Mesenchymal stem cell (in vitro differentiated cells and primary cell): ENCODE data around the gene KLHL13.
"Not testable (repeated sequence)": the region's sequence is repeated elsewhere in the genome, so short reads cannot be mapped to it uniquely, and the experiment has no call there.

Experiments used
- DNase-seq: peaks from one replicate; pipeline ENCODE4 v3.0.0-alpha.2; 2013
- H2AFZ ChIP-seq: one replicate; pipeline ENCODE4 v1.6.1; 2013; ENCODE audit warnings: low read depth, mild to moderate bottlenecking, control low read depth, inconsistent platforms, low read length, moderate library complexity
- H2AK5ac ChIP-seq: 2 replicates; pipeline ENCODE4 v1.6.1; 2013; ENCODE audit warnings: low read length, moderate library complexity, mild to moderate bottlenecking, inconsistent platforms; ENCODE audit not compliant: severe bottlenecking
- H2BK120ac ChIP-seq: one replicate; pipeline ENCODE4 v1.6.1; 2013; ENCODE audit warnings: low read depth, mild to moderate bottlenecking, inconsistent platforms, low read length, moderate library complexity
- H2BK12ac ChIP-seq, 2 experiments: one replicate each; pipeline ENCODE4 v1.6.1; 2013; ENCODE audit warnings: inconsistent platforms in 2 of 2, low read length in 2 of 2, mild to moderate bottlenecking in 2 of 2, moderate library complexity in 2 of 2, control low read depth in 1 of 2
- H2BK15ac ChIP-seq: one replicate; pipeline ENCODE4 v1.6.1; 2013; ENCODE audit warnings: mild to moderate bottlenecking, low read depth, inconsistent platforms; ENCODE audit not compliant: poor library complexity, severe bottlenecking
- H2BK5ac ChIP-seq: 2 replicates; pipeline ENCODE4 v1.6.1; 2013; ENCODE audit warnings: low read depth, mild to moderate bottlenecking, low read length, control low read depth, inconsistent platforms; ENCODE audit not compliant: poor library complexity, severe bottlenecking
- H3K14ac ChIP-seq, 2 experiments: one replicate each; pipeline ENCODE4 v1.6.1; 2013; ENCODE audit warnings: inconsistent platforms in 2 of 2, low read length in 2 of 2, control low read depth in 1 of 2, mild to moderate bottlenecking in 1 of 2, moderate library complexity in 1 of 2
- H3K18ac ChIP-seq, 2 experiments: one replicate each; pipeline ENCODE4 v1.6.1; 2013; ENCODE audit warnings: inconsistent platforms in 2 of 2, low read length in 2 of 2, control low read depth in 1 of 2, low read depth in 1 of 2, mild to moderate bottlenecking in 1 of 2
- H3K23ac ChIP-seq, 2 experiments: one replicate each; pipeline ENCODE4 v1.6.1; 2013; ENCODE audit warnings: inconsistent platforms in 2 of 2, low read length in 2 of 2, mild to moderate bottlenecking in 2 of 2, moderate library complexity in 2 of 2, control low read depth in 1 of 2
- H3K27ac ChIP-seq: 2 replicates; pipeline ENCODE4 v1.5.1; 2013; ENCODE audit warnings: mild to moderate bottlenecking, moderate library complexity, low read length, control low read depth, inconsistent platforms; ENCODE audit not compliant: poor library complexity, severe bottlenecking
- H3K27me3 ChIP-seq, 2 experiments: 2 replicates each; pipeline versions ENCODE4 v1.6.1 to v1.7.0; 2013; ENCODE audit warnings: low read length in 2 of 2, mild to moderate bottlenecking in 2 of 2, moderate library complexity in 2 of 2, control low read depth in 1 of 2, inconsistent platforms in 1 of 2; ENCODE audit not compliant: control insufficient read depth in 1 of 2, insufficient read depth in 1 of 2
- H3K36me3 ChIP-seq, 2 experiments: 2 replicates each; pipeline versions ENCODE4 v1.6.1 to v1.7.0; 2013; ENCODE audit warnings: low read length in 2 of 2, control low read depth in 1 of 2, inconsistent platforms in 1 of 2, low read depth in 1 of 2, mild to moderate bottlenecking in 1 of 2; ENCODE audit not compliant: insufficient read depth in 2 of 2, control insufficient read depth in 1 of 2
- H3K4ac ChIP-seq, 2 experiments: one replicate each; pipeline ENCODE4 v1.6.1; 2013; ENCODE audit warnings: inconsistent platforms in 2 of 2, low read length in 2 of 2, mild to moderate bottlenecking in 2 of 2, moderate library complexity in 2 of 2, control low read depth in 1 of 2, low read depth in 1 of 2
- H3K4me1 ChIP-seq: 2 replicates; pipeline ENCODE4 v1.6.1; 2013; ENCODE audit warnings: low read depth, low read length, control low read depth; ENCODE audit not compliant: control insufficient read depth, insufficient read depth
- H3K4me2 ChIP-seq: 2 replicates; pipeline ENCODE4 v1.6.1; 2013; ENCODE audit warnings: low read length, mild to moderate bottlenecking, inconsistent platforms; ENCODE audit not compliant: poor library complexity, severe bottlenecking
- H3K4me3 ChIP-seq, 2 experiments: 2 replicates each; pipeline versions ENCODE4 v1.5.1 to v1.7.0; 2013; ENCODE audit warnings: low read length in 2 of 2, mild to moderate bottlenecking in 2 of 2, control low read depth in 1 of 2, low read depth in 1 of 2; ENCODE audit not compliant: insufficient read depth in 1 of 2
- H3K79me1 ChIP-seq: replicated peaks from 2 replicates; pipeline ENCODE4 v1.6.1; 2013; ENCODE audit warnings: mild to moderate bottlenecking, control low read depth, low read length, inconsistent platforms; ENCODE audit not compliant: poor library complexity, severe bottlenecking
- H3K9ac ChIP-seq: 2 replicates; pipeline ENCODE4 v1.7.0; 2013; ENCODE audit warnings: mild to moderate bottlenecking, low read length, moderate library complexity
- H3K9me3 ChIP-seq: 2 replicates; pipeline ENCODE4 v1.7.0; 2013; ENCODE audit warnings: mild to moderate bottlenecking, low read length; ENCODE audit not compliant: control insufficient read depth
- H4K8ac ChIP-seq: one replicate; pipeline ENCODE4 v1.6.1; 2013; ENCODE audit warnings: inconsistent platforms, mild to moderate bottlenecking, low read length, moderate library complexity
- H4K91ac ChIP-seq: one replicate; pipeline ENCODE4 v1.6.1; 2013; ENCODE audit warnings: mild to moderate bottlenecking, low read length, inconsistent platforms
- WGBS: methylation state at CpG from one replicate; pipeline ENCODE4 v1.1.7; 2013; ENCODE audit warnings: mixed read lengths; 5-methylcytosine and 5-hydroxymethylcytosine counted together

Gene KLHL13

DNA sequence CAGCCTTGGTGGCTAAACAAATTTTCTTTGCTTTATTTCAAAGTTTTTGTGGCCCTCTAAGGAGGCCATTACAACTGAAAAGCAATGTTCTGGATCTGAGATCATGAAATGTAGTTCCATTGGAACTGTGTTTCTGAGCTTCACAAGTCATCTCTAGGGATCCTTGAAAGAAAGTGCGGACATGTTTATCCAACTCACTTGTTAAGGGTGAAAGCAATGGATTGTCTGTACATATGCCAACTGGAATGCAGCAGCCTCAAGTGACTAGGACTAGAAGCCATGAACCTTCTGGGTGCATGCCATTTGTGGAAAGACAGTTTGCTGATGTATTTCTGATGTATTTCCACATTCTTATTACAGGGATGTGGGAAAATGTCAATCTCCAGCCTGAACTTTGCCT, 36.7 kb upstream of the KLHL13 start:
- Histone ChIP-seq H3K4me2 (no peak overlapping the region), H3K23ac (no peak overlapping the region), H3K4me3 (no peak overlapping the region), H2BK120ac (no peak overlapping the region), H2BK5ac (no peak overlapping the region), H2BK12ac (no peak overlapping the region), H2AFZ (no peak overlapping the region), H3K4me1 (no peaks in the 10 kb centered on the region), H3K9ac (no peak overlapping the region), H3K27ac (no peak overlapping the region), H3K18ac (no peak overlapping the region), H3K27me3 (peaks cover 0 to 3% of the 10 kb centered on the region in 2 experiments), H3K14ac (no peak overlapping the region), H4K91ac (no peak overlapping the region), H2AK5ac (no peak overlapping the region), H3K79me1 (no peaks in the 10 kb centered on the region), H4K8ac (no peak overlapping the region), H2BK15ac (no peak overlapping the region), H3K9me3 (no peaks in the 10 kb centered on the region), H3K36me3 (no peaks in the 10 kb centered on the region), H3K4ac (no peak overlapping the region)
- WGBS, result 100% methylated on average over 1 of the region's 1 CpG
- DNase-seq, result no peak

DNA sequence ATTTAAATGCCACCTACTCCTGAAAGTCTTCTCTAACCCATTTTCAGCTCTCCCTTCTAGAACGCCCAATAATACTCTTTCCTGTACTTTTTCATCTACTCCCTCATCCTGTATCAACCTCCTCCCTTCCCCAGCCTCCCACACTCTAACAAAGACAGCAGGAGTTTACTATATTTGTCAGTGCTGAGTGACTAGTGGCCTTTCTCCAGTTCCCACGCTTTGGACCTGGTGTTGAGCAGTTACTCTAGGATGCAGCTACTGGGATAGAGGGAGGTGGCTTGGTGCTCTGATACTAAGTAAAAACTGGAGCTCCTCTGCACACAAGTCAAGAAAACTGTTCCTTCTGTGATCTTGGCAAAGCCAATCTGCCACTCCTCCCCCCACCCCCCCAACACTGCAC, 36.1 kb upstream of the KLHL13 start:
- Histone ChIP-seq H3K18ac (no peak overlapping the region), H3K4me2 (no peak overlapping the region), H3K23ac (no peak overlapping the region), H3K9ac (no peak overlapping the region), H2AK5ac (no peak overlapping the region), H2BK5ac (no peak overlapping the region), H3K79me1 (no peaks in the 10 kb centered on the region), H2BK15ac (no peak overlapping the region), H3K36me3 (no peaks in the 10 kb centered on the region), H2AFZ (no peak overlapping the region), H4K8ac (no peak overlapping the region), H3K27me3 (peaks cover 0 to 3% of the 10 kb centered on the region in 2 experiments), H3K9me3 (no peaks in the 10 kb centered on the region), H4K91ac (no peak overlapping the region), H3K4me3 (no peak overlapping the region), H3K14ac (no peak overlapping the region), H3K27ac (no peak overlapping the region), H2BK12ac (no peak overlapping the region), H2BK120ac (no peak overlapping the region), H3K4ac (no peak overlapping the region), H3K4me1 (no peaks in the 10 kb centered on the region)
- WGBS, result 86% methylated on average over 1 of the region's 2 CpGs
- no peak for DNase-seq

DNA sequence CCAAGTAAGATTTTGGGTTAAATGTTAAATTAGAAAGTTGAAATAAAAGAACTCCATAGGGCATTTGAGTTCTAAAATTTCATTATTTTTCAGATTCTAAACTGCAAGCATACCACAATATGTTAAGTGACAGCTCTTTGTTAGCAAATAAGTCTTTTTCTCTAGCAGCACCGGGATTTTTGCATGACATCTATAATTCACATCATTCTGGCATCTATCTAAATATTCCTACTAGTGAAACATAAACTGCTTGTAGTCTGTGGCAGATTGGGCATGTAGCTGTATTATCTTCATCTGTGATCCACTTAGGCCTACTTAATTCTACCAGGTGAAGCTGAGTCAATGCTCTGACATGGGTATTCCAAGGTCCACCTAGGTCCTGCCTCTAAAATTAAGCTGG, 32.1 kb upstream of the KLHL13 start:
- H3K4me3 ChIP-seq, result no peak overlapping the region
- no peaks in the 10 kb centered on the region for H3K79me1 ChIP-seq
- H3K36me3 ChIP-seq, result no peaks in the 10 kb centered on the region
- no peak overlapping the region for H4K8ac ChIP-seq
- no peak overlapping the region for H2BK12ac ChIP-seq
- H3K14ac ChIP-seq, result no peak overlapping the region
- H3K27ac ChIP-seq, result no peak overlapping the region
- H4K91ac ChIP-seq, result no peak overlapping the region
- no peak overlapping the region for H3K23ac ChIP-seq
- H3K4ac ChIP-seq, result no peak overlapping the region
- H3K4me1 ChIP-seq, result no peaks in the 10 kb centered on the region
- no peak overlapping the region for H3K4me2 ChIP-seq
- no peak overlapping the region for H3K18ac ChIP-seq
- no CpG with 5 or more reads among the region's 1 CpG for WGBS
- no peak overlapping the region for H2BK15ac ChIP-seq
- no peak overlapping the region for H2BK5ac ChIP-seq
- no peak for DNase-seq
- H3K27me3 ChIP-seq, result peaks cover 0 to 3% of the 10 kb centered on the region in 2 experiments
- no peak overlapping the region for H2AK5ac ChIP-seq
- no peak overlapping the region for H3K9ac ChIP-seq
- no peak overlapping the region for H2BK120ac ChIP-seq
- H3K9me3 ChIP-seq, result no peaks in the 10 kb centered on the region
- H2AFZ ChIP-seq, result no peak overlapping the region

DNA sequence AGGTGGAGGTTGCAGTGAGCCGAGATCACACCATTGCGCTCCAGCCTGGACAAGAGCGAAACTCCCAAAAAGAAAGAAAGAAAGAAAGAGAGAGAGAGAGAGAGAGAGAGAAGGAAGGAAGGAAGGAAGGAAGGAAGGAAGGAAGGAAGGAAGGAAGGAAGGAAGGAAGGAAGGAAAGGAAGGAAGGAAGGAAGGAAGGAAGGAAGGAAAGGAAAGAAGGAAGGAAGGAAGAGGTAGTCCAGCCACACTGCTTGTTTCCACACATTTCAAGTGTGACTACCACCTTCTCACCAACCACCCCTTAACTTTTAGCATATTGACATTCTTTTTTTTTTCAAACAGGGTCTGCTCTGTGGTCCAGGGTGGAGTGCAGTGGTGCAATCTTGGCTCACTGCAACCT, 31.2 kb upstream of the KLHL13 start:
- H3K9me3 ChIP-seq, H2BK120ac ChIP-seq, H4K91ac ChIP-seq, H2AFZ ChIP-seq, H2BK15ac ChIP-seq, H3K36me3 ChIP-seq, H3K79me1 ChIP-seq, H3K18ac ChIP-seq, H3K14ac ChIP-seq, H3K4me2 ChIP-seq, H3K27me3 ChIP-seq, H2AK5ac ChIP-seq, DNase-seq, H3K4ac ChIP-seq, H3K23ac ChIP-seq, H3K4me1 ChIP-seq, H2BK5ac ChIP-seq, H3K9ac ChIP-seq, H4K8ac ChIP-seq, H2BK12ac ChIP-seq, H3K4me3 ChIP-seq, H3K27ac ChIP-seq: not testable (repeated sequence)
- 94% methylated on average over 3 of the region's 3 CpGs for WGBS
